Bronchial epithelial cell (primary cell): ENCODE measurements around the gene CCDC7. TPM values are rescaled to one million over a fixed set of nuclear protein-coding genes. Genes with fewer than 3 reads are reported as not detected.
A peak's percentile ranks its signal among the peaks of the same experiment; 100 is the strongest.

Experiments
- DNase-seq: peaks from one replicate; pipeline ENCODE4 v3.0.0-alpha.2; 2010; ENCODE audit warnings: low read depth
- FAIRE-seq: peaks from 2 replicates; lab custom pipeline; 2011; peaks lifted over from hg19 to GRCh38; lab: Jason Lieb, UNC
- H3K27me3 ChIP-seq: 2 replicates; pipeline ENCODE4 v1.5.1; 2011; ENCODE audit warnings: low read length; ENCODE audit not compliant: control insufficient read depth, insufficient read depth
- H3K36me3 ChIP-seq: 2 replicates; pipeline ENCODE4 v1.5.1; 2011; ENCODE audit warnings: low read length; ENCODE audit not compliant: control insufficient read depth, insufficient read depth
- H3K4me3 ChIP-seq: 2 replicates; pipeline ENCODE4 v1.5.1; 2011; ENCODE audit warnings: mild to moderate bottlenecking, low read depth, low read length, control low read depth
- CTCF ChIP-seq: IDR thresholded peaks from 2 replicates; pipeline ENCODE4 v1.5.1; 2011; ENCODE audit warnings: mild to moderate bottlenecking, moderate library complexity, low read length, control low read depth, inconsistent platforms; ENCODE audit not compliant: insufficient read depth, severe bottlenecking
- total RNA-seq: library from RNA; depleted of rRNA; stranded (reverse); fragments of >200 nt; gene quantifications from 2 replicates; pipeline ENCODE4 v1.2.1, GENCODE V29; 2014

Gene CCDC7
- total RNA-seq, 1 donor from 2014 or later: 1.8 TPM

DNA sequence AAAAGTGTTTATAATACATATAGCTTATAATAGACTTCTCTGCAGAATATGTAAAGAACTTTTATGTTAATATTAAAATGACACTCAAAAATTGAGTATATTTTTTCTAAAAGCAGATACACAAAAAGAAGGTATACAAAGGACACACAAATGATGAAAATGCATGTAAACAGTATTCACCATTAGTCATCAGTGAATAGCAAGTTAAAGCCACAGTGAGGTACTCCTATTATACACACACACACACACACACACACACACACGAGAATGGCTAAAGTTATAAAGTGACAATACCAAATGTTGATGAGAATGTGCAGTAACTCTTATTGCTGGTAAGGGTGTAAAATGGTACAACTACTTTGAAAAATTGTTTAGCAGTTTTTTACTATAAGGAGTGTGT lies 419.2 kb downstream of the CCDC7 start:
- no peak for TF ChIP-seq CTCF
- FAIRE-seq: no peak
- peak; percentile 23 for DNase-seq
- Histone ChIP-seq H3K4me3 (no peak overlapping the region), H3K27me3 (no peaks in the 10 kb centered on the region), H3K36me3 (no peaks in the 10 kb centered on the region)

- Histone ChIP-seq H3K4me3 (no peak overlapping the region), H3K36me3 (no peaks in the 10 kb centered on the region), H3K27me3 (no peaks in the 10 kb centered on the region)
- no peak for TF ChIP-seq CTCF
- DNase-seq (no peak), FAIRE-seq (no peak)
Measured at GRCh38 chr10:32877915-32878314, 432.0 kb downstream of the CCDC7 start.

DNA sequence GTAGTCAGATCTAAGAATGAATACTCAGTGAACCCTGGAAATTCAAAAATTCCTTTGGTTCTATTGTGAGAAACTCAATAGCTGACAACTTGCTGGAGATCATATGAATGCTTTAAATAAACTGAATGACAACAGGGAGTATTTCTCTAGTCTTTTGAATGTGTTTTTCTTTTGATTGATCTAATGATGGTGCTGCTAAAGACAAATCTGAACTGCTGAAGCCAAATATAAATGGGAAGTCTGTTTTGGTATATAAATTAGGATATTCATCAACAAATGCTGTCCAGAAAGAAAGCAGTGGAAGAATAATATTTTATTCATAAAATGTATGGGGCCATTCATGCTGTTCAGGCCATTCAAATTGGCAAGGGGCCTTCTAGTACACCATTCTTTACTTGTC lies 432.7 kb downstream of the CCDC7 start:
- Histone ChIP-seq H3K27me3 (no peaks in the 10 kb centered on the region), H3K36me3 (no peaks in the 10 kb centered on the region), H3K4me3 (no peak overlapping the region)
- no peak for TF ChIP-seq CTCF
- FAIRE-seq: no peak
- no peak for DNase-seq

DNA sequence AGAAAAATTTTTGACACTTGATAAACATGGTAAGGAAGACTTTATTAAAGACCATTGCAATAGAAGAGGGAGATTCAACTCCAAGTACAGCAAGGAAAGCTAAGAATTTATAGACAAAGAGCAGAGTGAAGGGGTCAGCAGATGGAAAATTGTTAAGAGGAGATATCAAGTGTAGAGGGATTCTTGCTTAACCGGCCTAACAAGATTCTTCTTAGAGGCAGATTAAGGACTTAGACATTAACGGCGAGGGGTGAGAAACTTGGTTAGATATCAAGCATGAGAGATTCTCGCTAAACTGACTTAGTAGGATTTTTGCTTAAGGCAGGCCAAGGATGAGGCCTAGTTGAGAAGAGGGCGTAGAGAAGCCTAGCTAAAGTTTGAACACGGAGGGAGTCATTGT lies 436.1 kb downstream of the CCDC7 start:
- no peak overlapping the region for H3K4me3 ChIP-seq
- no peak for DNase-seq
- FAIRE-seq: peak; percentile 77
- no peaks in the 10 kb centered on the region for H3K36me3 ChIP-seq
- H3K27me3 ChIP-seq: no peaks in the 10 kb centered on the region
- no peak for TF ChIP-seq CTCF

- no peaks in the 10 kb centered on the region for H3K36me3 ChIP-seq
- FAIRE-seq (no peak), DNase-seq (no peak)
- H3K4me3 ChIP-seq: no peak overlapping the region
- H3K27me3 ChIP-seq: no peaks in the 10 kb centered on the region
- TF ChIP-seq CTCF: no peak
Measured at GRCh38 chr10:32887481-32887880, 441.5 kb downstream of the CCDC7 start.

GRCh38 chr10:32888161-32888927 lies 442.4 kb downstream of the CCDC7 start:
- no peaks in the 10 kb centered on the region for H3K36me3 ChIP-seq
- no peak for DNase-seq
- no peak overlapping the region for H3K4me3 ChIP-seq
- no peak for FAIRE-seq
- no peak for TF ChIP-seq CTCF
- H3K27me3 ChIP-seq: no peaks in the 10 kb centered on the region
